ENCODE measurements around the gene GJB5. TPM values are rescaled to one million over a fixed set of nuclear protein-coding genes. Genes with fewer than 3 reads are reported as not detected.

The GJB5 gene
- total RNA-seq, 1 donor from 2014 or later: not detected

GRCh38 chr1:34778381-34778780, 23.5 kb downstream of the GJB5 start:
- H3K9me3 Mint-ChIP-seq: no peaks in the 10 kb centered on the region
- no peaks in the 10 kb centered on the region for H3F3A ChIP-seq (ENCODE audit: low read depth)
- peaks cover 9% of the 10 kb centered on the region for H4K20me1 ChIP-seq (ENCODE audit: low read depth)
- no peaks in the 10 kb centered on the region for H3K36me3 ChIP-seq
- H3K79me2 ChIP-seq (ENCODE audit: low read depth): no peaks in the 10 kb centered on the region
- TF ChIP-seq EZH2 (IDR thresholded peaks at IDR 0.05) (no peak), CTCF (IDR thresholded peaks at IDR 0.05) (no peak), EZH2phosphoT487 (IDR thresholded peaks at IDR 0.05) (no peak)
- no peak overlapping the region for H2AFZ ChIP-seq (replicated peaks)
- no peak overlapping the region for H3K4me3 Mint-ChIP-seq
- H3K4me3 ChIP-seq: no peak overlapping the region
- H3K9ac ChIP-seq: no peak overlapping the region
- no peaks in the 10 kb centered on the region for H3K4me1 ChIP-seq
- no peak overlapping the region for H3K27ac Mint-ChIP-seq
- peaks cover 4% of the 10 kb centered on the region for H3K4me1 Mint-ChIP-seq
- no peaks in the 10 kb centered on the region for H3K36me3 Mint-ChIP-seq
- no peaks in the 10 kb centered on the region for H3K9me3 ChIP-seq (ENCODE audit: low read depth)
- no peak overlapping the region for H3K4me2 ChIP-seq
- H3K27me3 Mint-ChIP-seq (ENCODE audit: insufficient read depth, low read depth): peaks cover 30% of the 10 kb centered on the region
- H3K27ac ChIP-seq: no peak overlapping the region
- DNase-seq (ENCODE audit: low spot score): no peak
- H3K27me3 ChIP-seq: peaks cover 52% of the 10 kb centered on the region

GRCh38 chr1:34779005-34779404, 24.2 kb downstream of the GJB5 start:
- no peak overlapping the region for H3K27ac ChIP-seq
- no peak overlapping the region for H2AFZ ChIP-seq (replicated peaks)
- H3K36me3 ChIP-seq: no peaks in the 10 kb centered on the region
- no peak overlapping the region for H3K27ac Mint-ChIP-seq
- no peaks in the 10 kb centered on the region for H3K4me1 ChIP-seq
- no peaks in the 10 kb centered on the region for H3K9me3 Mint-ChIP-seq
- H3F3A ChIP-seq (ENCODE audit: low read depth): no peaks in the 10 kb centered on the region
- TF ChIP-seq EZH2phosphoT487 (IDR thresholded peaks at IDR 0.05) (no peak), CTCF (IDR thresholded peaks at IDR 0.05) (no peak), EZH2 (IDR thresholded peaks at IDR 0.05) (no peak)
- no peak overlapping the region for H3K4me3 Mint-ChIP-seq
- DNase-seq (ENCODE audit: low spot score): no peak
- H3K9me3 ChIP-seq (ENCODE audit: low read depth): no peaks in the 10 kb centered on the region
- H3K27me3 ChIP-seq: peaks cover 58% of the 10 kb centered on the region
- no peak overlapping the region for H3K4me2 ChIP-seq
- peaks cover 9% of the 10 kb centered on the region for H4K20me1 ChIP-seq (ENCODE audit: low read depth)
- peaks cover 31% of the 10 kb centered on the region for H3K27me3 Mint-ChIP-seq (ENCODE audit: insufficient read depth, low read depth)
- H3K4me1 Mint-ChIP-seq: peaks cover 4% of the 10 kb centered on the region
- no peaks in the 10 kb centered on the region for H3K36me3 Mint-ChIP-seq
- H3K4me3 ChIP-seq: no peak overlapping the region
- no peak overlapping the region for H3K9ac ChIP-seq
- no peaks in the 10 kb centered on the region for H3K79me2 ChIP-seq (ENCODE audit: low read depth)

- Histone ChIP-seq H3K36me3 (no peaks in the 10 kb centered on the region), H3K9ac (no peak overlapping the region), H4K20me1 (ENCODE audit: low read depth) (peaks cover 9% of the 10 kb centered on the region), H3K27ac (no peak overlapping the region), H3K27me3 (peaks cover 62% of the 10 kb centered on the region), H3K9me3 (ENCODE audit: low read depth) (no peaks in the 10 kb centered on the region), H2AFZ (replicated peaks) (no peak overlapping the region), H3K4me1 (no peaks in the 10 kb centered on the region), H3F3A (ENCODE audit: low read depth) (no peaks in the 10 kb centered on the region), H3K4me3 (no peak overlapping the region), H3K4me2 (no peak overlapping the region), H3K79me2 (ENCODE audit: low read depth) (no peaks in the 10 kb centered on the region)
- TF ChIP-seq EZH2 (IDR thresholded peaks at IDR 0.05) (no peak), CTCF (IDR thresholded peaks at IDR 0.05) (no peak), EZH2phosphoT487 (IDR thresholded peaks at IDR 0.05) (no peak)
- H3K4me1 Mint-ChIP-seq: peaks cover 4% of the 10 kb centered on the region
- peaks cover 32% of the 10 kb centered on the region for H3K27me3 Mint-ChIP-seq (ENCODE audit: insufficient read depth, low read depth)
- H3K4me3 Mint-ChIP-seq: no peak overlapping the region
- H3K9me3 Mint-ChIP-seq: no peaks in the 10 kb centered on the region
- H3K36me3 Mint-ChIP-seq: no peaks in the 10 kb centered on the region
- DNase-seq (ENCODE audit: low spot score): no peak
- H3K27ac Mint-ChIP-seq: no peak overlapping the region
These were observed 24.7 kb downstream of the GJB5 start for GRCh38 chr1:34779526-34779925.

All from neural progenitor cell (in vitro differentiated cells).